Placental epithelial cell (primary cell): ENCODE measurements around the gene TRIM59. TPM values are rescaled to one million over a fixed set of nuclear protein-coding genes. Genes with fewer than 3 reads are reported as not detected.
A peak's percentile ranks its signal among the peaks of the same experiment; 100 is the strongest.

Experiments
- small RNA-seq: library from RNA; depleted of rRNA; stranded (forward); fragments of <200 nt; gene quantifications from one replicate; pipeline ENCODE3, GENCODE V24; 2012
- total RNA-seq: library from RNA; depleted of rRNA; stranded (reverse); fragments of >200 nt; gene quantifications from 2 replicates; pipeline ENCODE4 v1.2.3, GENCODE V29; 2012

Gene TRIM59, protein sequence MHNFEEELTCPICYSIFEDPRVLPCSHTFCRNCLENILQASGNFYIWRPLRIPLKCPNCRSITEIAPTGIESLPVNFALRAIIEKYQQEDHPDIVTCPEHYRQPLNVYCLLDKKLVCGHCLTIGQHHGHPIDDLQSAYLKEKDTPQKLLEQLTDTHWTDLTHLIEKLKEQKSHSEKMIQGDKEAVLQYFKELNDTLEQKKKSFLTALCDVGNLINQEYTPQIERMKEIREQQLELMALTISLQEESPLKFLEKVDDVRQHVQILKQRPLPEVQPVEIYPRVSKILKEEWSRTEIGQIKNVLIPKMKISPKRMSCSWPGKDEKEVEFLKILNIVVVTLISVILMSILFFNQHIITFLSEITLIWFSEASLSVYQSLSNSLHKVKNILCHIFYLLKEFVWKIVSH
- total RNA-seq: 13.7 and 25.6 TPM in 2 replicates

DNA sequence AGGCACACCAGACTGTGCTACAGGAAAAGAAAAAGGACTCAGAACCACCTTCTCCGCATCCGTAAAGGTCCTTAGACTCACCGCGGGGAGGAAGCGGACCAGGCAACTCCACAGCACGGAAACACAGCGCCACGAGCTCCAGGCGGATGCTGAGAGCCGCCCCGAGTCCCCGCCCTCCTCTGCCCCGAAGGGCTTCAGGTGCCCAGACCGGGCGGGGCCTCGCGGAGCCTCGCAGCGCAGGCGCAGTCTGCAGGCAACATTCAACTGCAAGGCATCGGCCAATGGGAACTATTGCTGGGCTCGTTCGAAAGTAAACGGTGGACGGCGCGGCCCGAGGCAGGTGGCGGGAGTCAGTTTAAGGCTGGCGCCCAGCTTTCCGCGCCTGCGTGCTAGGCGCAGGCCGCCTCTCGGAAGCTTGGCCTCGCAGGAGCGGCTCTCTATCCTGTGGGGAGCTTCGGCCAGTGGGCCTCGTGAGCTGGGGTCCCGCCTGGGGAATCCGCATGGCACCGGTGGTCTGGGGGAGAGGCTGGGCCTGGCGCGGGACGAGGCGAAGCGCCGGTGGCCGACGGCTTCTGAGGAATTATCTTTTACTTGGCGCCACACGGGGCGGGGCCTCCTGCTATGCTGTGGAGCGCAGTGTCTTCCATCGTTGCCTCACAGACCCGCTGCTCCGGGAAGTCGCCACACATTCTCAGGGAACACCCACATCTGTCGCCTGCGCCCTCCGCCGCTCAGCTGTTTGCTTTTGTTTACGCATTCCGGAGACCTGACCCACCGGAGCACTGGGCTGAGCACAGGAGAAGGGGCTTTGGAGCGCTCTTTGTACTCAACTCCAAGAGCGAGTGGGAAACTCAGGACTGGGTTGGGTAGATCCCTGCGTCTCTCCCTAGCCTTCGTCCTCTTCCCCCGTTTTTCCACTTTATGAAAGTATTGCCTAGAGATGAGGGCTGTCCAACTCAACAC, at the start of gene TRIM59:
TRIM59 (minus strand) TSS at position 151 of the 963 bp plus-strand sequence. CDS start 10,603 bp downstream, outside the sequence.

GRCh38 chr3:160399125-160400029, 50.2 kb downstream of the TRIM59 start, which contains the start of the genes IFT80 and SMC4:
Gene IFT80, minus strand, starts transcription at chr3:160399225. Its CDS starts 14,625 bp downstream, at chr3:160384600.
Gene SMC4, plus strand, starts transcription at chr3:160399650. Its CDS starts 1,177 bp downstream, at chr3:160400827.

Small RNA genes lying within 50 kb of the gene (small RNA-seq; reads per million reads assigned to genes)
- gene MIR15B (4,969 reads per million, percentile 100 among the genes with 10 or more reads in this experiment), gene MIR16-2 (59.3 reads per million, percentile 98 among the genes with 10 or more reads in this experiment), gene RNU7-136P (0.14 reads per million)

Other genes with a start within 250 kb of the TRIM59 start
- 0.11 TPM in 1 of 2 replicates, not detected in the other for gene C3orf80, start 224.4 kb downstream of the TRIM59 start, total RNA-seq
- 49.1 and 102 TPM in 2 replicates for gene IFT80, start 50.6 kb downstream of the TRIM59 start, total RNA-seq
- 51.3 and 66.0 TPM in 2 replicates for gene SMC4, start 50.1 kb downstream of the TRIM59 start, total RNA-seq
- gene KPNA4, start 115.8 kb upstream of the TRIM59 start, total RNA-seq: 30.9 and 31.4 TPM in 2 replicates
- gene ARL14, start 227.4 kb upstream of the TRIM59 start, total RNA-seq: 2.7 TPM in 2 replicates